K562 (cell line): ENCODE measurements around the gene COL16A1. TPM values are rescaled to one million over a fixed set of nuclear protein-coding genes. Genes with fewer than 3 reads are reported as not detected.
A peak's percentile ranks its signal among the peaks of the same experiment; 100 is the strongest.

Source experiments
- ATAC-seq: fragments of 200-7000 bp; cut with Tn5 transposase; 3 replicates; pipeline ENCODE4 v1.9.1; 2020; ENCODE audit warnings: moderate library complexity
- BruUV-seq: library from RNA; stranded (reverse); fragments of 400-500 nt; replicated peaks from 2 replicates; lab custom pipeline; 2021; lab: Mats Ljungman, UMichigan
- CTCF ChIA-PET: fragments of 300-600 bp; formaldehyde crosslinking; extraction: SDS; loops from one replicate; lab custom pipeline; 2021; ENCODE audit warnings: low intra/inter-chr PET ratio; lab: Yijun Ruan, JAX
- POLR2A ChIA-PET: fragments of 300-600, 350-650 bp; sonication (Branson Sonifier 250); formaldehyde crosslinking; extraction: SDS; loops from one replicate; lab custom pipeline; 2021; ENCODE audit warnings: antibody characterized with exemption, inconsistent platforms; lab: Yijun Ruan, JAX
- DNase-seq, 4 experiments: peaks; one replicate each; pipeline versions ENCODE4 v3.0.0 to v3.0.0-alpha.2; 2011 to 2018; ENCODE audit warnings: low spot score in 3 of 4, mixed read lengths in 3 of 4; ENCODE audit errors: extremely low read depth in 1 of 4
- FAIRE-seq: peaks from 2 replicates; lab custom pipeline; 2011; peaks lifted over from hg19 to GRCh38; lab: Jason Lieb, UNC
- H2AFZ ChIP-seq: 2 replicates; pipeline ENCODE4 v1.6.0; 2011; ENCODE audit warnings: low read depth, low read length, control low read depth, inconsistent platforms
- H3K27ac ChIP-seq: fragments of 200-600 bp; 3 replicates; pipeline ENCODE4 v1.8.0; 2011; ENCODE audit warnings: low read depth, mild to moderate bottlenecking, control low read depth, inconsistent platforms, low read length, moderate library complexity, mixed read lengths; ENCODE audit errors: extremely low read depth
- H3K27me3 ChIP-seq, 2 experiments: fragments of 300-600 bp in 1 of 2; 2 replicates in 1 of 2; 3 replicates in 1 of 2; pipeline versions ENCODE4 v1.6.0 to v1.8.0; 2011; ENCODE audit warnings: inconsistent platforms in 2 of 2, low read length in 2 of 2, mild to moderate bottlenecking in 1 of 2, mixed read lengths in 1 of 2, moderate library complexity in 1 of 2; ENCODE audit not compliant: control insufficient read depth in 2 of 2, insufficient read depth in 2 of 2
- H3K36me3 ChIP-seq: fragments of 300-600 bp; 3 replicates; pipeline ENCODE4 v1.8.0; 2011; ENCODE audit warnings: mild to moderate bottlenecking, low read length, inconsistent platforms; ENCODE audit not compliant: control insufficient read depth, insufficient read depth
- H3K4me1 ChIP-seq, 2 experiments: fragments of 200-600 bp in 1 of 2; replicated peaks in 1 of 2; 2 replicates in 1 of 2; 3 replicates in 1 of 2; pipeline versions ENCODE4 v1.5.1 to v1.8.0; 2011; ENCODE audit warnings: inconsistent platforms in 2 of 2, low read length in 2 of 2, mild to moderate bottlenecking in 1 of 2, mixed read lengths in 1 of 2, moderate library complexity in 1 of 2; ENCODE audit not compliant: control insufficient read depth in 2 of 2, insufficient read depth in 2 of 2
- H3K4me2 ChIP-seq: 2 replicates; pipeline ENCODE4 v1.6.1; 2011; ENCODE audit warnings: low read length, control low read depth, inconsistent platforms, mixed read lengths; ENCODE audit not compliant: insufficient read depth
- H3K4me3 ChIP-seq: fragments of 200-600 bp; sonication (generic), shearing (Covaris generic); 2 replicates; pipeline ENCODE4 v1.5.1; 2016; ENCODE audit warnings: control low read depth, inconsistent platforms
- H3K79me2 ChIP-seq: fragments of 200-600 bp; 3 replicates; pipeline ENCODE4 v1.8.0; 2011; ENCODE audit warnings: low read length, inconsistent platforms; ENCODE audit not compliant: control insufficient read depth, insufficient read depth
- H3K9ac ChIP-seq, 2 experiments: 2 replicates each; pipeline versions ENCODE4 v1.6.0 to v1.6.1; 2011; ENCODE audit warnings: low read depth in 2 of 2, low read length in 2 of 2, control low read depth in 1 of 2, inconsistent platforms in 1 of 2, mild to moderate bottlenecking in 1 of 2, mixed read lengths in 1 of 2; ENCODE audit not compliant: insufficient read depth in 1 of 2
- H3K9me1 ChIP-seq: one replicate; pipeline ENCODE4 v1.6.0; 2011; ENCODE audit warnings: inconsistent platforms, mild to moderate bottlenecking, low read length, moderate library complexity; ENCODE audit not compliant: control insufficient read depth, insufficient read depth
- H3K9me3 ChIP-seq: replicated peaks from 2 replicates; pipeline ENCODE4 v1.5.1; 2011; ENCODE audit warnings: low read depth, low read length, inconsistent platforms; ENCODE audit not compliant: control insufficient read depth, insufficient read depth
- H4K20me1 ChIP-seq: replicated peaks from 2 replicates; pipeline ENCODE4 v1.6.1; 2011; ENCODE audit warnings: low read length, inconsistent platforms, mixed read lengths; ENCODE audit not compliant: control insufficient read depth, insufficient read depth
- KDM5B ChIP-seq: fragments of 200-600 bp; sonication (generic); IDR thresholded peaks from 2 replicates; pipeline ENCODE4 v1.6.1; 2012; ENCODE audit warnings: low read depth, mild to moderate bottlenecking, moderate library complexity, low read length, control low read depth, inconsistent platforms; ENCODE audit not compliant: insufficient replicate concordance
- NRF1 ChIP-seq, 2 experiments: fragments of 450-650 bp; IDR thresholded peaks in 1 of 2; conservative IDR thresholded peaks in 1 of 2; 2 replicates each; pipeline ENCODE4 v1.6.1; 2014; ENCODE audit warnings: mild to moderate bottlenecking in 2 of 2
- WGBS: fragments of 100-300 bp; shearing (Covaris generic); methylation state at CpG from one replicate; pipeline ENCODE4 v1.1.6; 2016; ENCODE audit warnings: low coverage, mixed read lengths; ENCODE audit not compliant: insufficient coverage; ENCODE audit errors: missing lambda C conversion rate; 5-methylcytosine and 5-hydroxymethylcytosine counted together
- in situ Hi-C: fragments of 300-500 bp; cut with MboI; formaldehyde crosslinking; loops from 4 replicates; pipeline ENCODE4 v1.15.0; 2018; ENCODE audit warnings: inconsistent platforms, mixed read lengths
- intact Hi-C: fragments of 100-400 bp; cut with micrococcal nuclease; formaldehyde crosslinking; loops from 2 replicates; pipeline ENCODE4 v1.14.2; 2022
- polyA plus RNA-seq, 8 experiments: library from polyadenylated mRNA; depleted of rRNA in 4 of 8; stranded (reverse) in 5 of 8; unstranded in 3 of 8; fragments of >200 nt; fragmentation: Nextera tagmentation in 2 of 8; fragmentation: Illumina TruSeq in 1 of 8; extraction: Ambion mirVana in 2 of 8; extraction: Trizol in 1 of 8; gene quantifications; 2 replicates each; pipeline versions ENCODE4 v1.2.1 to v1.2.3, GENCODE V29; 2011 to 2014; ENCODE audit warnings: inconsistent platforms in 1 of 8, missing spikeins in 1 of 8
- total RNA-seq, 7 experiments: library from RNA; depleted of rRNA in 6 of 7; stranded (reverse); fragments of >200 nt in 6 of 7; fragmentation: Illumina TruSeq in 2 of 7; extraction: Trizol in 2 of 7; gene quantifications; 2 replicates each; pipeline versions ENCODE4 v1.2.1 to v1.2.3, GENCODE V29; 2011 to 2021; ENCODE audit warnings: low replicate concordance in 1 of 7

Gene COL16A1
- total and polyA plus RNA-seq, 9 of the 15 experiments (the other 6 are each of a cell fraction or from before 2014, with no cell fraction given): 0.11 to 0.60 (median 0.11) TPM; not detected in 6

- no peak for TF ChIP-seq KDM5B
- peak; percentile 16 to 32; a peak in 1 of 4 replicates for TF ChIP-seq NRF1 (conservative IDR thresholded peaks at IDR 0.05 in 1 of 2, IDR thresholded peaks at IDR 0.05 in 1 of 2)
- Histone ChIP-seq H3K9ac (no peak overlapping the region), H3K4me2 (no peak overlapping the region), H3K79me2 (no peaks in the 10 kb centered on the region), H3K27me3 (peaks cover 9 to 36% of the 10 kb centered on the region in 2 experiments; a peak in 4 of 5 replicates), H3K4me1 (no peaks in the 10 kb centered on the region; a peak in 1 of 5 replicates), H3K9me3 (no peaks in the 10 kb centered on the region), H3K27ac (no peak overlapping the region), H4K20me1 (no peaks in the 10 kb centered on the region; the same call in 1 of the 2 replicates), H3K36me3 (no peaks in the 10 kb centered on the region), H3K4me3 (no peak overlapping the region), H2AFZ (no peak overlapping the region), H3K9me1 (no peaks in the 10 kb centered on the region)
- CTCF ChIA-PET: interaction anchor here (0.7 kb wide), 2 partner anchors 95 to 368 kb away, joined by 3 read pairs; no protein-coding TSS in a partner anchor
- 3% methylated on average over 9 of the region's 9 CpGs for WGBS
- in situ Hi-C loops: no loop called here
- no TSS peak for BruUV-seq
- POLR2A ChIA-PET: interaction anchor here (0.9 to 1.9 kb wide), 6 partner anchors 8 to 129 kb away, joined by 3 to 7 read pairs (median 3); no protein-coding TSS in a partner anchor
- FAIRE-seq: no peak
- DNase-seq: no peak
- no peak for ATAC-seq
- intact Hi-C loops: no loop called here
Observed at GRCh38 chr1:31650161-31651088, 53.4 kb downstream of the COL16A1 start.
